HG03196 (cell line): ENCODE measurements around the gene ALKBH3.

Source experiments
- ATAC-seq: cut with Tn5 transposase; IDR thresholded peaks from one replicate; pipeline ENCODE4 v1.9.1; 2021; ENCODE audit not compliant: unreplicated experiment

The ALKBH3 gene

DNA sequence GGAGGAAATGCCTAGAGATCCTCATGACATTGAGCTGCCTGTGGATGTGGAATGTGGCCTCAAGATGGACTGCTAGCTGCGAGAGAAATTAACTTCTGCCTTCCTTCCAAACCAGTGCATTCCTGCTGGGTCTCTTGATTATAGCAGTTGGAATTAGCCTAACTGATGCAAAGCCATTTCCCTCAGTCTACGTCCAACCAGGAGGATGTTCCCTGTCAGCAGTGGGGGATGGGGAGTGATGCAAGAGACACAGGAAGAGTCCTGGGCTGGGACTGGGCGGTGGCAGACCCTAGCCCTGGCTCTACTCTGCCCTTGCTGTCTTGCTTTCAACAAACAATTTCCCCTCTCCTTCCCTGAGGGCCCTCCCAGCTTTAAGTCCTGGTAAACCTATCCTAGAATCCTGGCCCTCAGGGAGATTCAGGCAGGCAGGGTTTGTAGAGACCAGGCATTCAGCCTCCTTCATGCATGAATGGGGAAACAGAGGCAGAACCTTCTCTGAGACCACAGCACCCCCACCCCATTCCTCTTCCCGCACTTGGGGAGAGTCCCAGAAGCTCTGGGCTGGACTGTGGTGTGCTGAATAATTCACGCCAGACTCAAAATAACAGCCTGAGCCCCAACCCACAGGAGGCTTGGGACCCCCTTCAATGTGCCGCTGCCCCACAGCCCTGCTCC is 78.8 kb downstream of the ALKBH3 start:
- no peak for ATAC-seq

DNA sequence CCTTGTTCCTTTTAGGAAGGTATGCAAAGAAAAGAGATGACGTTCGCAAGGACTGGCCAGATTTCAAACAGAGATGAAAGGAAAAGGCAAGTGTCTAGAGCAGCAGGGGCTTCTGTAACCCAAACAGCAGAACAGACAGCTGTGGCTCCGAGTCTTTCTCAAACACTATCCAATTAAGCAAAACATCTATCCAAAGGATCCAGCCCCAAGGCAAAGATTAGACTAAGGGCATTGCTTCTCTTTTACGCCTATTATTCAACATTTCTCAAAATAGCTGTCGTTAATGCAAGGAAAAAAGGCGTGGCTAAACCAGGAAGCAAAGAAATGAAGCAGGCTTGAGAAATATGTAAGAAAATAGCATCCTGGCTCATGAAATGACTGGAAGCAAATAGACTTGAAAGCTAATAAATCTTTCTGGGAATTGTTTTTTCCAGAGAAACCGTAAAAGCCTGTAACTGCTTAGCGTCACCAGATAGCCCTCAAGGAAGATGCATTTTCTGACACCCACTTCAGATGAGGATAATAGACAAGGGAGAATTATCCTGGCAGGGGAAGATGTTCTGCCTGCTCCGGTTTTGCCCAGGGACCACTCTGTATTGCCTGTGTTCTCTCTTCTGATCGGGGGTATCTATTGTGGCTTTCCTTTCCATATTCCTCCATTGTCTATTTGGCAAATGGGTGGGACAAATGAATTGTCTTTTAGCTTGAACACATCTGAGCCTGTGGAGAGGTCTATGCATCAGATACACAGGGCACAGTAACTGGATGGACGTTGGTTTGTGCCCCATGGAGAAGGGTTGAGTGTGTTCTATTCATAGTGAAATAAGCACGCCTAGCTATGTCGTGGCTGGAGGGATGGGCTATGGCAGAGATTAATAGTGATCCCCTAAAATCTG is 82.0 kb downstream of the ALKBH3 start:
- no peak for ATAC-seq

DNA sequence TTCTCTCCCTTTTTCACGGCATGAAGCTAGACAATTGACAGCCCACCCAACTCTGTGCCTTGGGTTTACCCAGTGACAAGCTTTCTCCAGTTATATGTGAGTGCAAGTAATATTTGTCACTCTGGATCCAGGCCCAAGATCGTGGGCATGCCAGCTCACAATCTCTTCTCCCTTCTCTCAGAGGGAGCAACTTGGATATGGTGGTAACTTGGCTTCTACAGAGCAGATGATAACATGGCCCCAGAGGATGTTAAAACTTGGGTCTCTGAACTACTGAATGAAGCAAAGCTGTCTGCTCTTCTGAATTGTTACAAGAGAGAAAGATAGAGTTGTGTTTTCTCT is 82.6 kb downstream of the ALKBH3 start:
- no peak for ATAC-seq

DNA sequence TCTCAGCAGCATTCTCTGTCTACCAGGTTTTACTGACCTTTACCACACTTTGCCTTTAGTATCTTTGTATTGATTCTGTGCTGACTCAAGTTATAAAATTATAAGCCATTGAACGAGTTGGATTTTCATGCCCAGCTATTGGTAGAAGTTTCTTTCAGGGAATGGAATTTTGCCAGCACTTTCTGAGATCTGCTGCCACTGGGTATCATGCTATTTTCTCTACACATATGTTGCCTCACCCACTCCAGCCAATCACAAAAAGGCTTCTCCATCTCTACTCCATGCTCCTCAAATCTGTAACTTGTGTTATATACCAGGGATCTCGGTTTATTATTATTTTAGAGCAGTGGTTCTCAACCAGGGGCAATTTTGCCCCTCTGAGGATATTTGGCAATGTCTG is 87.0 kb downstream of the ALKBH3 start:
- no peak for ATAC-seq

GRCh38 chr11:43968719-43969118 is 88.1 kb downstream of the ALKBH3 start:
- ATAC-seq: no peak

GRCh38 chr11:43969543-43969942 is 88.9 kb downstream of the ALKBH3 start:
- ATAC-seq: no peak
